HG03025 (cell line): Measurements from ENCODE around the gene AFF3.

Experiments used
- ATAC-seq: cut with Tn5 transposase; IDR thresholded peaks from one replicate; pipeline ENCODE4 v1.9.1; 2021; ENCODE audit warnings: mild to moderate bottlenecking, moderate library complexity; ENCODE audit not compliant: unreplicated experiment, low FRiP score

Gene AFF3

DNA sequence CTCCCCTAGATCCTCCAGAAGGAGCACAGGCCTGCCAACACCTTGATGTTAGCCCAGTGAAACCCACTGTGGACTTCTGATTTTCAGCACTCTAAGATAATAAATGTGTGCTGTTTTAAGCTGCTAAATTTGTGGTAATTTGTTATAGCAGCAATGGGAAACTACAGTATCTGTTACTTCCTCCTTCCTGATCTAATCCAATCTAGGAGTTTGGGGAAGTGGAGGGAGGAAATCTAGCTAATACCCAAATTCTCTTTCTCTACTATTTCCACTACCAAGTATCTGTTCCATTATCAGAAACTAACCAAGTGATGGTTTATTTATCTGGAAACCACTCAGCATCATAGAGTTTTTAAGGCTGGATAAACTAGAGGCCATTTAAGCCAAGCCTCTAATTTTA is 64.9 kb downstream of the AFF3 start:
- no peak for ATAC-seq

GRCh38 chr2:100075532-100075931 is 66.9 kb downstream of the AFF3 start:
- no peak for ATAC-seq

DNA sequence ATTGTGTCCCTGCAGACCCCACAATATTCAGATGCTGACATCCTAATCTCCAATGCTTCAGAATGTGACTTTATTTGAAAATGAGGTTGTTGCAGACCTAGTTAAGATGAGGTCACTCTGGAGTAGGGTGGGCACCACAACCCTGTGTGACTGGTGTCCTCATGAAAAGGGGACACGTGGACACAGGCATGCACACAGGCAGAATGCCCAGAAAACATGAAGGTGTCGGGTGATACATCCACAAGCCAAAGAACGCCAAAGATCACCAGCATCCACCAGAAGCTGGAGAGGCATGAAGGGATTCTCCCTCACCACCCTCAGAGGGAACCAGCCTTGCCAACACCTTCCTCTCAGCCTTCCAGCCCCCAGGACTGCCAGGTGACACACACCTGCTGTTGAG is 69.3 kb downstream of the AFF3 start:
- no peak for ATAC-seq

DNA sequence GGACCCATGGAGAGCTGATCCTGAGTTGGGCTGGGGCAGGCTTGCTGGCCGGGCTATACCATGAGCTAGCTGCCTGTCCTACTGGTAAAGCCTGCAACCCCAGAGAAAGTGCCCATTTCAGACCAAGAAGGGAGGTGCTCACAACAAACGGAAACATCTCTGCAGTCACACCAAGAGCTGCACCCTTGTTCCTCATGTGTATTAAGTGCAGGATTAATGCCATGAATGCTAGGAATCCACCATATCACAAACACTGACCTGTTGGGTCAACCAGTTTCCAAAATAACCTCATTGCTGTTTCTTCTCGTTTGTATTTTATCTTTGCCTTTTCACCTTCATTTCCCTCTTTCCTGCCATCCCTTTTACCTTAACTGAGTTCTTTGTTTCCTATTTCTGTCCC is 69.9 kb downstream of the AFF3 start:
- ATAC-seq: no peak

GRCh38 chr2:100071335-100072043 is 70.9 kb downstream of the AFF3 start:
- no peak for ATAC-seq

DNA sequence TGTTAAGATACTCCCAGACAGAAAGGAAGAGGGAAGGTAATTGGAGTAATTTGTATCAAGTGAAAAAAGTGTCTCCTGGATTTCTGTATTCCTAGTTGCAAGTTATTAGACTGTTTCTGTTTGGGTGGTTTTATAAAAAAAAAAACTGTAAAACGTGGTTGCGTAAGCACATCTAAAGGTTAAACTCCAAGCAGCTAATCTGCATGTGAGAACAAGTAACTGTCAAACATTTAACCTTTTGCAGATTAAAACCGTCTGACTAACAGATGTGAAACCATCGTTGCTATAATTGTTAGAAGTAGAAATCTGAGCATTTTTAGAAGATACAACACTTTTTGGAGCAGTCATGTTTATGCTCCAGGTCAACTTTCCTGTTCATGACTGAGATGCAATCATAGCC is 72.3 kb downstream of the AFF3 start:
- ATAC-seq: no peak

GRCh38 chr2:100068395-100068794 is 74.0 kb downstream of the AFF3 start:
- no peak for ATAC-seq

GRCh38 chr2:100067784-100068183 is 74.6 kb downstream of the AFF3 start:
- no peak for ATAC-seq

DNA sequence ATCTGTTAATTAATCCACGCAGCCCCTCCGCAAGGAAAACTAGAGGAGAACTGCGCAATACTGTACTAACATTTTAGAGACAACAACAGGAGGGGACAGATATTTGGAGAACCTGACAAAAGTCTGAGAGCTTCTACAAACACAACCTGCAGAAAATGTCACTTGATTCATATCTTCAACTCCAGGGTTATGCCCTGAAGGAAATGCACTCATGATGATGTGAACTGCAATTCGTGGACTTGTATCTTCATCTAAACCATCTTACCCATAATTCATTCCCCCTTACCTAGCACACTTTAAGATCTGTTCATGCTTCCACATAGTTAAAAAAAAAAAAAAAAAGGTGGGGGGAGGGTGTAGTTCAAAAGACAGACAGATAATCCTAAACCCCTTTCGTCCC is 75.5 kb downstream of the AFF3 start:
- ATAC-seq: no peak

DNA sequence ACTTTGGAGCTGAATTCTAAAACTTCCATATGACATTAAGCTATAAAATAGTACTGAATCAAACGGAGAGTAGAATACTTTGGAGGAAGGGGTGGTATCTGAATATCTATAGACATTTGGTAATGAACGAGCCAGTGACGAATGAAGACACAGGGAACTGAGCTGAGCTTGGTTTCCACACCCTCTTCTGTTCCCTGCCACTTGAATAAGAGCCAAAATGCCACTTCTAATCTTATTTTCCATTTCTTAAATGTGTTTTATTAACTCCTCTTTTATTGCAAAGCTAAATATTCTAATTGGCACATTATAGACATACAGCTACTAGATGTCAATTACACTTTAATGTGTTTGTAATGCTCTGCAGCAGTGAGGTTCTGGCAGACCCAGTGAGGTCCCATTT is 76.1 kb downstream of the AFF3 start:
- ATAC-seq: no peak

DNA sequence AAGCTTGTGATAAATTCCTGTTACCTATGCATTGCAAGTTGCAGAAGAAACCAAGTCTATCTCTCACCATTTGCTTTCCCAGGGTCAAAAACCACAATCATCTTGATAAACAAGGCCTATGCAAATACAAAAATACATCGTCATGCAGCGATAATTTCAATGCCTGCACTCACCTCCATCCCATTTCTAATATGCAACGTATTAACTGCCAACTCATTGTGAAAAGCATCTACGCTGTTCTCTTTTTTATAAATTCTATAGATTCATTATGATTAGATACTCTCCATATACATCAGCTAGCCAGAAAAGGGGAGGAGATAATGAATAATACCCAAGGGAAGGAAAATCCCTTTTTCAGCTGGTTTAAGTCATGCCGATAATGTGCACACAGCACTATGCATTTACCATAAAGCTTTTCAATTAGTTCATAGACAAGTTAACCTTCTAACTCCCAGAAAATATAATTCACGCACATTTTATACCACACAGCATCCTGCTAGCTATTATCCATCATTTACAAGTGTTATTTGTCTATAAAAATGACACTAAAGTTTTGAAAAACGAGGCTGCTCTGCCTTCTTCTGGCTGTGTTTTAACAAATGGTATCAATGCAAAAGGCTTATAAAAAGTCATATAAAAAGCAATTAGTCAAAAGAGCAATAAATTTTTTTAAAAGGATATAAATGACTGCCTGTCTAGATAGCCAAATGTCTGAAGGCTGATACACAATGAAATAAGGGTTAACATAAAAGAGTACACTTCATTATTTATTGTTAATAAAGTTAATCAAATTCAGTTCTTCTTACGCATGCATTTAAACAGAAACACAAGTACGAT is 77.6 kb downstream of the AFF3 start:
- no peak for ATAC-seq

DNA sequence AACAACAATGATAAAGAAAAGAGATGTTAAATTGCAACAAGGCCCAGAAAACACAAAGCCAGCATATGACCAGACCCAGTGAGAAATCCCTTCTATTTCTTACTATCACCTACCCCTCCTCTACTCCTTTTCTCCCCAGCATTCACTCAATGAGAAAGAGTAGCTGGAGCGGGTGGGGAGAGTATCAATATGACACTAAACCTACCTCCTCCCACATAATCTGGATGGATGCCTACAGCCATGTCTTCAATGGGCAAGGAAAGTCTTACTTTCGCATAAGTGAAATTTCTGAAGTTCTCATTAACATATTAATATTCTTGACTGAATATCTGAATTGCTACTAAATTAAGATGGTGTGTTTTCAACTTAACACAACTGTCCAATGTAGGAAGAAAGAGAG is 78.2 kb downstream of the AFF3 start:
- no peak for ATAC-seq

DNA sequence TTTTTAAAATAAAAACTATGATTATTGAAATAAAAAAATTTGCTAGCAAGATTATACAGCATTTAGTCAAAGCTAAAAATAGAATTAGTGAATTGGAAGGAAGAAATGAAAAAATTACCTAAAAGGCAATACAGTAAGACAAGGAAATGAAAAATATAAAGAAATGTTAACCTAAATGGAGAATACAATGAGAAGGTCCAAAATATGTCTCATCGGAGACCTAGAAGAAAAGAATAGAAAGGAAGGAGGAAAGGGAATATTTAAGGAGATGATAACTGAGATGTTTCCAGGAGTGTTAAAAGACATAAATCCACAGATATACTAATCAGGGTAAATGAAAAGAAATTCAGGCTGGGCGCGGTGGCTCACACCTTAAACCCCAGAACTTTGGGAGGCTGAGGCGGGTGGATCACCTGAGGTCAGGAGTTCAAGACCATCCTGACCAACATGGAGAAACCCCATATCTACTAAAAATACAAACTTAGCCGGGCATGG is 78.9 kb downstream of the AFF3 start:
- ATAC-seq: no peak

DNA sequence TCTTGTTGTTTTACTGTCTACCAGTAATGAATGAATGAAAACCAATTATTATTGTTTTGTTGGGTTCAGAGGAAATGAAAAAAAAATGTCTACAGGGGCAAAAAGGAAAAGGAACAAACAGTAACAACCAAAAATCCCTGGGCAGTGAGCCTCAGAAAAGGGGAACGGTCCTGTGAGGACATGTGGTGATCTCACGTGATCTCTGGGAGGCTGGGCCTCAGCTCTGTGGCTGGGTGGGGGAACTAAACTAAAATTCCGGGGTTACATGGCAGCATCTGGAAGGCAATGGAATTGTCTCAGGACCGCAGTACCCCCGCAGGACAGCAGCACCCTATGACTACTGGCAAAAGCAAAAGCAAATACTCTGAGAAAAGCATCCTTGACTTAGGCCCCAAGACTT is 80.1 kb downstream of the AFF3 start:
- no peak for ATAC-seq

DNA sequence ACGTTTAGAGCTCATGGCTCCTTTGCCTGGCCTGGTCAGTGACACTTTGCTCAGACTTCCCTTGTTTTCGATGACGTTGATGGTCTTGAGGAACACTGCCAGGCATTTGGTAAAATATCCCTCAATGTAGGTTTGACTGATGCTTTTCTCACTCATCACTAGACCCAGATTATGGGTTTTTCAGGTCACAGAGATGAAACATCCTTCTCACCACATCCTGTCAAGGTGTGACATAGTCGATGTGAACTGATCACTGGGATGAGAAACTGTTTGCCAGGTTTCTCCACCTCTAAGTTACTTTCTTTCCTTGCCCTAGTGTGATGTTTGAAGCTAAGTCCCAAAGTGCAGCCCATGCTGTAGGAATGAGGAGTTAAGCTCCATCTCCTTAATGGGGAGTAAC is 81.5 kb downstream of the AFF3 start:
- no peak for ATAC-seq

DNA sequence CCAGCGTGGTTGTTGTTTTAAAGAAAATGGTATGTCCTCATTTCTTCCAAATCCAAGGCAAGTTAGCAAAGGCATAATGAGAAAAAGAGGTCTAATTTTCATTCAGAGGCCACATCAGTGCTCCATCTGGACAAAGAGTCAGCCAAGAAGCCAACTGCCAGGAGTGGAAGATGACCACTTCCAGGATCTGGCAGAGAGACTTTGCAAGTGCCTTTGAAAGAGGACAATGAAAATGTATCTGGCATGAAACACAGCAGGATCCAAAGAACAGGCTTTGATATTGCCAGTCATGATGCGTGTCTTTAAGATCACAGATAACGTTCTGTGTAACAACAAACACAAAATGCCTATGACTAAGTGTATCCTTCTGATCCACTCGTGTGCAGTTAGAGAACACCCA is 82.8 kb downstream of the AFF3 start:
- no peak for ATAC-seq

DNA sequence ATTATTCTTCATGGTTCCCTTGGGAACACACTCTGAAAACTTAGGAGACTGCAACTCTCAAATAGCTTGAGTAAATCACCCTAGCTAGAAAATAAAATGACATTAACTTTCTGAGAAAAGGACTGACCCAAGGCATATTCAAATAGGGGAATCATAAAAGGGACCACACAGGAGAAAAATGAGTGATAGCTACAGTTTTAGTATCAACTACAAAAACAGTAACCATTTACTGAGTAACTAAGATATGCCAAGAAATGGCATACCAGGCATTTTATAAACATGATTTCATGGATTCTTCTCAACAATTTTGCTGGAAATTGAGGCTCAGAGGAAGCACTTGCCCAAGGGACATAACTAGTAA is 84.5 kb downstream of the AFF3 start:
- no peak for ATAC-seq

GRCh38 chr2:100054426-100054825 is 88.0 kb downstream of the AFF3 start:
- no peak for ATAC-seq

- no peak for ATAC-seq
Measured at GRCh38 chr2:100053087-100053885, 89.1 kb downstream of the AFF3 start.

- ATAC-seq: no peak
Measured at GRCh38 chr2:100052650-100053049, 89.7 kb downstream of the AFF3 start.

DNA sequence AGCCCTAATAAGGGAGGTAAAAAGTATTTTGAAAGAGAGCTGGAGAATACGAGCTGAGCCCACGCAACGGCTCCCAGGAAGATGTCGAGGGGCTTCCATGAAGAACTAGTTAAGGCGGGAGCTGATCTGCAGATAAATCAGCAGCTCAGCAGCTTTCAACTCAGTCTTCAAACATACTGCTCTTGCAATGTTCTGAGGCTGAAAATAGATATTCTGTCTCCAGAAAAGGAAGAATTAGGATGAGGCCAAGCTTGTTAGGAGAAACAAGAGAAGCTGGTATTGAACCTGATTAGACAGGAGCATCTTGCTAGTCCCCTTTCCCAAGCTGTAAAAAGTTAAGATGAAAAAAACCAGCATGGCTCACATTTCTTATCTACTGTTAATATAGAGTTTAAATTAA is 91.1 kb downstream of the AFF3 start:
- no peak for ATAC-seq
